K562 (cell line): ENCODE measurements around the gene EYA2. TPM values are rescaled to one million over a fixed set of nuclear protein-coding genes. Genes with fewer than 3 reads are reported as not detected.

Source experiments
- ATAC-seq: fragments of 200-7000 bp; cut with Tn5 transposase; 3 replicates; pipeline ENCODE4 v1.9.1; 2020; ENCODE audit warnings: moderate library complexity
- BruUV-seq: library from RNA; stranded (reverse); fragments of 400-500 nt; replicated peaks from 2 replicates; lab custom pipeline; 2021; lab: Mats Ljungman, UMichigan
- CTCF ChIA-PET: fragments of 300-600 bp; formaldehyde crosslinking; extraction: SDS; loops from one replicate; lab custom pipeline; 2021; ENCODE audit warnings: low intra/inter-chr PET ratio; lab: Yijun Ruan, JAX
- POLR2A ChIA-PET: fragments of 300-600, 350-650 bp; sonication (Branson Sonifier 250); formaldehyde crosslinking; extraction: SDS; loops from one replicate; lab custom pipeline; 2021; ENCODE audit warnings: antibody characterized with exemption, inconsistent platforms; lab: Yijun Ruan, JAX
- DNase-seq, 4 experiments: peaks; one replicate each; pipeline versions ENCODE4 v3.0.0 to v3.0.0-alpha.2; 2011 to 2018; ENCODE audit warnings: low spot score in 3 of 4, mixed read lengths in 3 of 4; ENCODE audit errors: extremely low read depth in 1 of 4
- FAIRE-seq: peaks from 2 replicates; lab custom pipeline; 2011; peaks lifted over from hg19 to GRCh38; lab: Jason Lieb, UNC
- H2AFZ ChIP-seq: 2 replicates; pipeline ENCODE4 v1.6.0; 2011; ENCODE audit warnings: low read depth, low read length, control low read depth, inconsistent platforms
- H3K27ac ChIP-seq: fragments of 200-600 bp; 3 replicates; pipeline ENCODE4 v1.8.0; 2011; ENCODE audit warnings: low read depth, mild to moderate bottlenecking, control low read depth, inconsistent platforms, low read length, moderate library complexity, mixed read lengths; ENCODE audit errors: extremely low read depth
- H3K27me3 ChIP-seq, 2 experiments: fragments of 300-600 bp in 1 of 2; 2 replicates in 1 of 2; 3 replicates in 1 of 2; pipeline versions ENCODE4 v1.6.0 to v1.8.0; 2011; ENCODE audit warnings: inconsistent platforms in 2 of 2, low read length in 2 of 2, mild to moderate bottlenecking in 1 of 2, mixed read lengths in 1 of 2, moderate library complexity in 1 of 2; ENCODE audit not compliant: control insufficient read depth in 2 of 2, insufficient read depth in 2 of 2
- H3K36me3 ChIP-seq: fragments of 300-600 bp; 3 replicates; pipeline ENCODE4 v1.8.0; 2011; ENCODE audit warnings: mild to moderate bottlenecking, low read length, inconsistent platforms; ENCODE audit not compliant: control insufficient read depth, insufficient read depth
- H3K4me1 ChIP-seq, 2 experiments: fragments of 200-600 bp in 1 of 2; replicated peaks in 1 of 2; 2 replicates in 1 of 2; 3 replicates in 1 of 2; pipeline versions ENCODE4 v1.5.1 to v1.8.0; 2011; ENCODE audit warnings: inconsistent platforms in 2 of 2, low read length in 2 of 2, mild to moderate bottlenecking in 1 of 2, mixed read lengths in 1 of 2, moderate library complexity in 1 of 2; ENCODE audit not compliant: control insufficient read depth in 2 of 2, insufficient read depth in 2 of 2
- H3K4me2 ChIP-seq: 2 replicates; pipeline ENCODE4 v1.6.1; 2011; ENCODE audit warnings: low read length, control low read depth, inconsistent platforms, mixed read lengths; ENCODE audit not compliant: insufficient read depth
- H3K4me3 ChIP-seq: fragments of 200-600 bp; sonication (generic), shearing (Covaris generic); 2 replicates; pipeline ENCODE4 v1.5.1; 2016; ENCODE audit warnings: control low read depth, inconsistent platforms
- H3K79me2 ChIP-seq: fragments of 200-600 bp; 3 replicates; pipeline ENCODE4 v1.8.0; 2011; ENCODE audit warnings: low read length, inconsistent platforms; ENCODE audit not compliant: control insufficient read depth, insufficient read depth
- H3K9ac ChIP-seq, 2 experiments: 2 replicates each; pipeline versions ENCODE4 v1.6.0 to v1.6.1; 2011; ENCODE audit warnings: low read depth in 2 of 2, low read length in 2 of 2, control low read depth in 1 of 2, inconsistent platforms in 1 of 2, mild to moderate bottlenecking in 1 of 2, mixed read lengths in 1 of 2; ENCODE audit not compliant: insufficient read depth in 1 of 2
- H3K9me1 ChIP-seq: one replicate; pipeline ENCODE4 v1.6.0; 2011; ENCODE audit warnings: inconsistent platforms, mild to moderate bottlenecking, low read length, moderate library complexity; ENCODE audit not compliant: control insufficient read depth, insufficient read depth
- H3K9me3 ChIP-seq: replicated peaks from 2 replicates; pipeline ENCODE4 v1.5.1; 2011; ENCODE audit warnings: low read depth, low read length, inconsistent platforms; ENCODE audit not compliant: control insufficient read depth, insufficient read depth
- H4K20me1 ChIP-seq: replicated peaks from 2 replicates; pipeline ENCODE4 v1.6.1; 2011; ENCODE audit warnings: low read length, inconsistent platforms, mixed read lengths; ENCODE audit not compliant: control insufficient read depth, insufficient read depth
- BDP1 ChIP-seq: IDR thresholded peaks from 3 replicates; pipeline ENCODE4 v1.6.1; 2011; ENCODE audit not compliant: insufficient read length, insufficient read depth
- CAMTA2 ChIP-seq: fragments of 250-450 bp; sonication (Bioruptor Pico); conservative IDR thresholded peaks from 2 replicates; pipeline ENCODE4 v1.5.1; 2022
- DPF2 ChIP-seq: fragments of 450-650 bp; IDR thresholded peaks from 2 replicates; pipeline ENCODE4 v1.6.1; 2016
- EGR1 ChIP-seq: fragments of 450-650 bp; conservative IDR thresholded peaks from 2 replicates; pipeline ENCODE4 v1.6.1; 2017; ENCODE audit warnings: mild to moderate bottlenecking
- GTF2F1 ChIP-seq: IDR thresholded peaks from 2 replicates; pipeline ENCODE4 v1.6.1; 2011; ENCODE audit warnings: low read depth, low read length, improper control_type of control experiment
- HBP1 ChIP-seq: fragments of 450-650 bp; formaldehyde crosslinking; IDR thresholded peaks from 2 replicates; pipeline ENCODE4 v1.4.0; 2022; ENCODE audit warnings: missing genetic modification characterization
- HLTF ChIP-seq: fragments of 450-650 bp; IDR thresholded peaks from 2 replicates; pipeline ENCODE4 v1.6.1; 2016
- ILK ChIP-seq: fragments of 450-650 bp; IDR thresholded peaks from 2 replicates; pipeline ENCODE4 v1.6.1; 2016; ENCODE audit warnings: missing genetic modification characterization, low read depth, mild to moderate bottlenecking, missing compliant biosample characterization, moderate library complexity, borderline replicate concordance
- KDM4B ChIP-seq, 2 experiments: fragments of 450-650 bp in 1 of 2; sonication (generic) in 1 of 2; IDR thresholded peaks; 2 replicates each; pipeline ENCODE4 v1.6.1; 2016 to 2017; ENCODE audit warnings: borderline replicate concordance in 2 of 2, antibody characterized with exemption in 1 of 2, low read depth in 1 of 2, mild to moderate bottlenecking in 1 of 2
- MIER1 ChIP-seq: fragments of 450-650 bp; IDR thresholded peaks from 2 replicates; pipeline ENCODE4 v1.6.1; 2016; ENCODE audit warnings: antibody characterized with exemption, mild to moderate bottlenecking, low read depth
- NFE2 ChIP-seq: IDR thresholded peaks from 2 replicates; pipeline ENCODE4 v1.6.1; 2014; ENCODE audit warnings: antibody characterized with exemption, low read depth
- NRF1 ChIP-seq, 2 experiments: fragments of 450-650 bp; IDR thresholded peaks in 1 of 2; conservative IDR thresholded peaks in 1 of 2; 2 replicates each; pipeline ENCODE4 v1.6.1; 2014; ENCODE audit warnings: mild to moderate bottlenecking in 2 of 2
- PHB2 ChIP-seq: fragments of 450-650 bp; IDR thresholded peaks from 2 replicates; pipeline ENCODE4 v1.6.1; 2017; ENCODE audit warnings: low read depth
- SREBF1 ChIP-seq: fragments of 150-350 bp; IDR thresholded peaks from 2 replicates; pipeline ENCODE4 v1.6.1; 2014; ENCODE audit warnings: antibody characterized with exemption, low read depth, low read length, borderline replicate concordance
- TCF3 ChIP-seq: sonication (generic); formaldehyde crosslinking; IDR thresholded peaks from 2 replicates; pipeline ENCODE4 v1.4.0; 2020; ENCODE audit warnings: mild to moderate bottlenecking, missing genetic modification reagents
- TEAD4 ChIP-seq, 2 experiments: sonication (generic) in 1 of 2; formaldehyde crosslinking in 1 of 2; IDR thresholded peaks; 2 replicates each; pipeline versions ENCODE4 v1.6.1 to v1.8.0; 2012 to 2022; ENCODE audit warnings: borderline replicate concordance in 1 of 2, inconsistent platforms in 1 of 2, low read length in 1 of 2, mild to moderate bottlenecking in 1 of 2, missing genetic modification reagents in 1 of 2
- ZNF316 ChIP-seq: fragments of 450-650 bp; IDR thresholded peaks from 2 replicates; pipeline ENCODE4 v1.6.1; 2016
- ZNF740 ChIP-seq, 3 experiments: fragments of 200-800 bp in 1 of 3; sonication (Bioruptor generic) in 1 of 3; sonication (generic) in 1 of 3; formaldehyde crosslinking in 1 of 3; IDR thresholded peaks; 2 replicates each; pipeline versions ENCODE4 v1.6.1 to v1.8.0; 2016 to 2022; ENCODE audit warnings: mild to moderate bottlenecking in 2 of 3, missing compliant biosample characterization in 2 of 3, missing genetic modification characterization in 2 of 3, missing genetic modification reagents in 1 of 3
- ZNF79 ChIP-seq: fragments of 250-450 bp; sonication (Bioruptor Pico); IDR thresholded peaks from 2 replicates; pipeline ENCODE4 v1.4.0; 2020; ENCODE audit warnings: low read depth, mild to moderate bottlenecking, moderate library complexity
- WGBS: fragments of 100-300 bp; shearing (Covaris generic); methylation state at CpG from one replicate; pipeline ENCODE4 v1.1.6; 2016; ENCODE audit warnings: low coverage, mixed read lengths; ENCODE audit not compliant: insufficient coverage; ENCODE audit errors: missing lambda C conversion rate; 5-methylcytosine and 5-hydroxymethylcytosine counted together
- in situ Hi-C: fragments of 300-500 bp; cut with MboI; formaldehyde crosslinking; loops from 4 replicates; pipeline ENCODE4 v1.15.0; 2018; ENCODE audit warnings: inconsistent platforms, mixed read lengths
- intact Hi-C: fragments of 100-400 bp; cut with micrococcal nuclease; formaldehyde crosslinking; loops from 2 replicates; pipeline ENCODE4 v1.14.2; 2022
- polyA plus RNA-seq, 8 experiments: library from polyadenylated mRNA; depleted of rRNA in 4 of 8; stranded (reverse) in 5 of 8; unstranded in 3 of 8; fragments of >200 nt; fragmentation: Nextera tagmentation in 2 of 8; fragmentation: Illumina TruSeq in 1 of 8; extraction: Ambion mirVana in 2 of 8; extraction: Trizol in 1 of 8; gene quantifications; 2 replicates each; pipeline versions ENCODE4 v1.2.1 to v1.2.3, GENCODE V29; 2011 to 2014; ENCODE audit warnings: inconsistent platforms in 1 of 8, missing spikeins in 1 of 8
- total RNA-seq, 7 experiments: library from RNA; depleted of rRNA in 6 of 7; stranded (reverse); fragments of >200 nt in 6 of 7; fragmentation: Illumina TruSeq in 2 of 7; extraction: Trizol in 2 of 7; gene quantifications; 2 replicates each; pipeline versions ENCODE4 v1.2.1 to v1.2.3, GENCODE V29; 2011 to 2021; ENCODE audit warnings: low replicate concordance in 1 of 7

EYA2 gene
- total and polyA plus RNA-seq, 9 of the 15 experiments (the other 6 are each of a cell fraction or from before 2014, with no cell fraction given): 0.03 TPM; not detected in 8

GRCh38 chr20:46945465-46945864 lies 50.8 kb downstream of the EYA2 start (continued):
- TF ChIP-seq ZNF316 (peak; percentile 76), ZNF79 (no peak), SREBF1 (no peak), NFE2 (no peak)
- TF ChIP-seq, all 486 proteins: peak for 5

DNA sequence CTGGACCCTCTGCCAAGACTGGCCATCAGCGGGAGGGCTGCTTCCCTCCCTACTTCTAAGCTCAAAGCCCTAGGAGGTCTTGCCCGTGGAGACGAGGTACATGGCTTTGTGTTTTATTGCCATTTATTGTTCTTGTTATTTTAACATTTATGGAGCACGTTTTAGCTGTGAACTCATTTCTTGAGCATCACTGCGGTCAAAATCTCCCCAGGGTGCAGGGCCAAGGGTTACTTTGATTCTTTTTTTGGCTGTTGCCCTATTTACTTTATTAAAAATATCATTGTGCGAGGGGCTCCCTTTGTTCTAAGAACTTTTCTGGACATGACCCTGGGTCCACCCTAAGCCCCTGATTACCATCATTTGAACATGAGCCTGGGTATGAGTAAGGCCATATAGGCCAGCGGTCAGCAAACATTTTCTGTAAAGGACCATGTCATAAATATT lies 51.6 kb downstream of the EYA2 start:
- in situ Hi-C loops: no loop called here
- Histone ChIP-seq H3K79me2 (no peaks in the 10 kb centered on the region), H3K27ac (no peak overlapping the region), H3K4me2 (no peak overlapping the region), H3K4me1 (no peaks in the 10 kb centered on the region), H4K20me1 (0 out of 2 replicates have a peak, but pooled peaks cover 12% of the 10 kb centered on the region)
- TF ChIP-seq TCF3: no peak
- no peak for TF ChIP-seq MIER1
- TF ChIP-seq HBP1 (CRISPR knock-in tag): no peak
- no peak for TF ChIP-seq TEAD4 (IDR thresholded peaks at IDR 0.05; ENCODE audit: low read length)
- TF ChIP-seq TEAD4 (CRISPR knock-in tag; IDR thresholded peaks at IDR 0.05; ENCODE audit: borderline replicate concordance): no peak
- no peak for TF ChIP-seq PHB2
- TF ChIP-seq KDM4B (IDR thresholded peaks at IDR 0.05; ENCODE audit: borderline replicate concordance in 2 of 2, low read depth in 1 of 2): no peak
- no peak for TF ChIP-seq ZNF740 (CRISPR knock-in tag; IDR thresholded peaks at IDR 0.05)
- no peak for TF ChIP-seq ZNF740 (tag; IDR thresholded peaks at IDR 0.05)
- no peak for TF ChIP-seq GTF2F1
- no peak for TF ChIP-seq BDP1
- TF ChIP-seq ILK (tag): no peak
- no peak for TF ChIP-seq DPF2
- no peak for TF ChIP-seq HLTF
- no peak for TF ChIP-seq EGR1
- no peak for TF ChIP-seq NRF1 (conservative IDR thresholded peaks at IDR 0.05 in 1 of 2, IDR thresholded peaks at IDR 0.05 in 1 of 2)
- TF ChIP-seq CAMTA2: no peak
- TF ChIP-seq, all 486 proteins: peak for 0
- no peak for ATAC-seq
- peaks cover 12 to 42% of the 10 kb centered on the region in 2 experiments; a peak in 4 of 5 replicates for H3K27me3 ChIP-seq
- ChIA-PET CTCF (no interaction called here), POLR2A (interaction anchor here (1.1 kb wide), 1 partner anchor 10 kb away, joined by 5 read pairs; no protein-coding TSS in a partner anchor)
- H2AFZ ChIP-seq: no peak overlapping the region
- no peak for FAIRE-seq
- DNase-seq: no peak
- H3K9me3 ChIP-seq: no peaks in the 10 kb centered on the region
- BruUV-seq: no TSS peak
- intact Hi-C loops: no loop called here
- H3K36me3 ChIP-seq: no peaks in the 10 kb centered on the region
- H3K9me1 ChIP-seq: no peaks in the 10 kb centered on the region
- H3K4me3 ChIP-seq: no peak overlapping the region
- WGBS: under 1% methylated on average over 7 of the region's 7 CpGs
- no peak overlapping the region for H3K9ac ChIP-seq
